Activated T-helper 1 cell treated with Interleukin-2 at 50 U/mL for 16 hours (primary cell): ENCODE data around the gene TAT.

ENCODE experiments used
- DNase-seq: peaks from one replicate; pipeline ENCODE4 v3.0.0-alpha.2; 2020; ENCODE audit warnings: low read depth

TAT gene

DNA sequence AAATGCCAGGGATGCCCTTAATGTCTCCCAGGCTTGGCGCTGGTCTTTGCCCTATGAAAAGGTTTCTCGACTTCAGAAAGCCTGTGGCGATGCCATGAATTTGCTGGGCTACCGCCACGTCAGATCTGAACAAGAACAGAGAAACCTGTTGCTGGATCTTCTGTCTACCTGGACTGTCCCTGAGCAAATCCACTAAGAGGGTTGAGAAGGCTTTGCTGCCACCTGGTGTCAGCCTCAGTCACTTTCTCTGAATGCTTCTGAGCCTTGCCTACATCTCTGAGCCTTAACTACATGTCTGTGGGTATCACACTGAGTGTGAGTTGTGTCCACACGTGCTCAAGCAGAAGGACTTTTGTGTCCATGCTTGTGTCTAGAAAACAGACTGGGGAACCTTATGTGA lies 39.2 kb downstream of the TAT start:
- no peak for DNase-seq

GRCh38 chr16:71536752-71537499 lies 40.0 kb downstream of the TAT start:
- DNase-seq: no peak

- no peak for DNase-seq
Measured at GRCh38 chr16:71532366-71532765, 44.5 kb downstream of the TAT start.

DNA sequence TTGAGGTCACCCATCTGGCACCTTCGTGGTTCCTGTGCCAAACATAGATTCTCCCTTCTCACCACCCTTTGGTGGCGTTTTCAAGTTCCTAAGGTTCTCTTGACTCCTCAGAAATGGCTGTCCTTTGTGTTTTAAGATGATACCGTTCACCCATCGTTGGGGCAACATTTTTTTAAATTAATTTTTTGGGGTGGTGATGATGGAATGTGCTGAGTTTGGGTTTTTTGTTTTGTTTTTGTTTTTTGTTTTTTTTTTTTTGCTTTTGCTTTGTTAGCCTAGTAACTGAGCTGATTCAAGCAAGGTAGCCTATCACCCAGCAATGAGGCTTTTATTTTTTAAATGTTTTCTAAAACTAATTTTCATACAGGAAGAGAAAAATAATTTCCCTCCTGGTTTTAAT lies 48.0 kb downstream of the TAT start:
- DNase-seq: no peak

DNA sequence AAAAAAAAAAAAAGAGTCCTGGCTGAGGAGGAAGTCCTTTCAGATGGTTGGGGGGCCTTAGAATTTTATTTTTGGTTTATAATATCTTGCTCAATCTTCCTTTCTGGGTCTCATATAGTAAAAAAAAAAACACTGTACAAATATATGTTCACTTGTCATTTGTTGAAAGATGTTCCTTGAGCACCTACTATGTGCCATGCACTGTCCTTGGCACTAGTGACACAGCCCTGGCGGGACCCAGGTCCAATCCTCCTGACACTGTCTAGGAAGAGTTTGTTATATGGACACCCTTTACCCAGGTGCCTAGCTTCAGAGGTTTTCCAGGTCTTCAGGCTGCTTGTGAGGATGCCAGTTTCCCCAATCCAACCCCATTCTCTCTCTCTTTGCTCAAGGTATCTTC lies 48.6 kb downstream of the TAT start:
- DNase-seq: no peak

GRCh38 chr16:71526111-71526631 lies 50.7 kb downstream of the TAT start, which contains the start of gene CHST4:
CHST4 (plus strand) TSS chr16:71526426; CDS start chr16:71536678, 10,252 bp downstream.
- no peak for DNase-seq

DNA sequence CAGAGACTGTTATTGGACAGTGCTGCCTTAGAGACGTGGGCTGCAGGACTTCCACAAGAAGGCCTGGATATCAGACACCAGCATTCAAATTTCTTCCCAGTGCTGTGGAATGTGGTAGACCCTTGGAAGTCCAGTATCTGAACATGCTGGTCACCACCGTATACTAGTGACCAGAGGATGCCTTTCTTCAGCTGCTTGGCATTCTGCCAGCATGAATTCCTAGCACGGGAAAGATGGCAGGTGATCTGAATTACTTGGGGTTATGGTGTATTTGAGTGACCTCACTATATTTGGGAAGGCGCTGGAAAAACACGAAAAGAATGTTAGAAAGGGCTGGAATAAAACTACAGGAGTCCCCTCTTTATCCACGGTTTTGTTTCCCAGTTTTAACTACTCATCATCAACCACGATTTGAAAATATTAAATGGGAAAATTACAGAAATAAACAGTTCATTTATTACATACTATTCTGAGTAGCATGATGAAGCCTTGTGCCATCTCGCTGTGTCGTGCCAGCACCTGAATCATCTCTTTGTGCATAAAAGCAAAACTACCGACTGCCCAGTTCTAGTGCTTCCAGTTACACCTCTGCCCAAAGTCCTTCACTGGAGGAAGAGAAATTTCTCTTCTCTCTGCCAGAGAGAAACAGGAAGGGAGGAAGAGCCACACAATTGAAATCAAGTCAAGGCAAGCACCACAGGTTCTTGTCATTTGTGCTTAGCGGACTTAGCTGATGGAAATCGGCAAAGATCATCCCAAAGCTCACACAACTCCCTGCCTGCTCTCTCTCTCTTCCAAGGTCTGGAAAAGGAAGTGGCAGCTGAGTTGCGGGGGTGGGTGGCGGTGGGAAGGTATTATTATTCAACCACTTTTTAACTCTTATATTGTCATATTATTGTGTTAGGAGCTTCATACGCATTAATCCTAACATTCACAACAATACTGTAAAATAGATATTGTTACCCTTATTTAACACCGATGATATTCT lies 52.0 kb downstream of the TAT start:
- DNase-seq: no peak

- DNase-seq: no peak
Measured at GRCh38 chr16:71520550-71520949, 56.3 kb downstream of the TAT start.
